Heart left ventricle (tissue), 16 donors: Measurements from ENCODE around the gene FMO4. TPM values are rescaled to one million over a fixed set of nuclear protein-coding genes. Genes with fewer than 3 reads are reported as not detected.
"Not testable (repeated sequence)": the region's sequence is repeated elsewhere in the genome, so short reads cannot be mapped to it uniquely, and the experiment has no call there.

Experiments
- ATAC-seq, 4 donors: fragments of 200-7000 bp; cut with Tn5 transposase; one replicate each; pipeline ENCODE4 v1.9.1; 2020 to 2022; ENCODE audit warnings: moderate library complexity in 4 of 4, mild to moderate bottlenecking in 3 of 4, moderate number of reproducible peaks in 1 of 4
- DNase-seq, 5 donors: peaks; one replicate each; pipeline ENCODE4 v3.0.0-alpha.2; 2020
- H3K27ac ChIP-seq, 12 donors: fragments of 200-600 bp; sonication (generic) in 4 of 12; one replicate each; pipeline versions ENCODE4 v1.5.0 to v1.8.0; 2016 to 2022; ENCODE audit warnings: mild to moderate bottlenecking in 2 of 12
- H3K27me3 ChIP-seq, 9 donors: fragments of 200-600 bp; sonication (generic) in 2 of 9; one replicate each; pipeline versions ENCODE4 v1.5.1 to v1.8.0; 2016 to 2022; ENCODE audit warnings: mild to moderate bottlenecking in 3 of 9
- H3K36me3 ChIP-seq, 9 donors: fragments of 200-600 bp; sonication (generic) in 2 of 9; one replicate each; pipeline versions ENCODE4 v1.5.0 to v1.8.0; 2018 to 2022; ENCODE audit warnings: mild to moderate bottlenecking in 2 of 9
- H3K4me1 ChIP-seq, 12 donors: fragments of 200-600 bp; sonication (generic) in 4 of 12; one replicate each; pipeline versions ENCODE4 v1.5.0 to v1.8.0; 2016 to 2022; ENCODE audit warnings: mild to moderate bottlenecking in 3 of 12
- H3K4me3 ChIP-seq, 12 donors: fragments of 200-600 bp; sonication (generic) in 4 of 12; one replicate each; pipeline versions ENCODE4 v1.5.0 to v1.8.0; 2017 to 2022; ENCODE audit warnings: mild to moderate bottlenecking in 9 of 12, moderate library complexity in 4 of 12
- H3K9me3 ChIP-seq, 12 donors: fragments of 200-600 bp; sonication (generic) in 4 of 12; one replicate each; pipeline versions ENCODE4 v1.5.0 to v1.8.0; 2016 to 2022; ENCODE audit warnings: mild to moderate bottlenecking in 1 of 12
- POLR2A ChIP-seq, 2 donors: fragments of 450-650 bp; IDR thresholded peaks; one replicate each; pipeline ENCODE4 v1.6.1; 2017; ENCODE audit warnings: antibody characterized with exemption in 2 of 2, mild to moderate bottlenecking in 2 of 2, moderate library complexity in 2 of 2
- WGBS, 4 donors: extraction: QIAGEN DNeasy Blood & Tissue Kit in 2 of 4; methylation state at CpG; one replicate each; pipeline versions ENCODE4 v1.1.5 to v1.1.7; 2013 to 2018; 5-methylcytosine and 5-hydroxymethylcytosine counted together
- intact Hi-C, 10 donors: fragments of 100-400 bp; cut with DNase I; formaldehyde crosslinking; loops; one replicate each; pipeline versions ENCODE4 v1.11.1 to v1.14.2; 2022
- polyA plus RNA-seq, 2 donors: library from polyadenylated mRNA; stranded (reverse); fragments of 200-250 nt; gene quantifications; one replicate each; pipeline ENCODE4 v1.2.3, GENCODE V29; 2013
- total RNA-seq, 9 donors: library from RNA; depleted of rRNA in 2 of 9; stranded (reverse); fragments of >200 nt in 2 of 9; fragmentation: NEBNext Ultra II Directional in 3 of 9; extraction: Animal tissue kit (Norgen Biotek cat#: 25700) in 3 of 9; gene quantifications; one replicate each; pipeline versions ENCODE4 v1.1.0 to v1.2.4, GENCODE V29; 2016 to 2023
- TF ChIP-seq, protein P1 (sequence below), 12 donors: fragments of 200-600 bp; sonication (generic) in 4 of 12; IDR thresholded peaks; one replicate each; pipeline versions ENCODE4 v1.5.0 to v1.8.0; 2018 to 2022; ENCODE audit warnings: antibody characterized with exemption in 12 of 12, mild to moderate bottlenecking in 5 of 12
- donor health status: ischemic (EF 13 %, LVEDD 7.1; RV severe dilation, severe dysfunction).
- donor health status: healthy with polysubstance abuse.
- donor health status: DM: no; HTN: yes; CAD: no.
- donor health status: DM: no; HTN: no; CAD: no.
- donor health status: ischemic (EF 25% LVEDD 6.9; RV normal size, moderate dysfunction).
- donor health status: ischemic (EF 25% LVEDD 5.7; RV mildly dilated, moderate dysfunction).
- donor health status: healthy.
- donor health status: DM: yes; HTN: yes; CAD: no.
- donor health status: ischemic (EF 35%, LVEDD 5.7; RV mildly dilated, moderate dysfunction).
- donor health status: nonischemic (EF 11% LVEDD 7.7; RV severe dilation, severe dysfunction).
- donor health status: DM: yes; HTN: yes; CAD: no.
- donor health status: PGD.
- donor health status: ischemic (EF 29% LVEDD 5.4; RV normal size, mild dysfunction).
- donor health status: nonischemic (EF 23%, LVEDD 6.1; RV moderate dilation, normal function).

FMO4 gene
- total and polyA plus RNA-seq, 11 donors, result 1.9 to 10.1 (median 4.9) TPM

DNA sequence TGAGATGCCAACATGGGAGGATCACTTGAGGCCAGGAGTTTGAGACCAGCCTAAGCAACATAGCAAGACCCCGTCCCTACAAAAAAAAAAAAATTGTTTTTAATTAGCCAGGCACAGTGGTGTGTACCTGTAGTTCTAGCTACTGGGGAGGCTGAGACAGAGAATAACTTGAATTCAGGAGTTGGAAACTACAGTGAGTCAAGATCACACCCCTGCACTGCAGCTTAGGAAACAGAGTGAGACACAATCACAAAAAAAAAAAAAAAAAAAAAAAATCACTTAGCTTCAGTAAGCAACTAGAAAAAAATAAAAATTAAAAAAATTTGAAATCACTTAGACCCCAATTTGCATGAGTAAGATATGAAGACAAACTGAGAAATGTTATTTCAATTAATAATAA lies 53.5 kb downstream of the FMO4 start:
- no peaks in the 10 kb centered on the region for H3K36me3 ChIP-seq
- no peak for TF ChIP-seq POLR2A (IDR thresholded peaks at IDR 0.05)
- TF ChIP-seq, protein P1, sequence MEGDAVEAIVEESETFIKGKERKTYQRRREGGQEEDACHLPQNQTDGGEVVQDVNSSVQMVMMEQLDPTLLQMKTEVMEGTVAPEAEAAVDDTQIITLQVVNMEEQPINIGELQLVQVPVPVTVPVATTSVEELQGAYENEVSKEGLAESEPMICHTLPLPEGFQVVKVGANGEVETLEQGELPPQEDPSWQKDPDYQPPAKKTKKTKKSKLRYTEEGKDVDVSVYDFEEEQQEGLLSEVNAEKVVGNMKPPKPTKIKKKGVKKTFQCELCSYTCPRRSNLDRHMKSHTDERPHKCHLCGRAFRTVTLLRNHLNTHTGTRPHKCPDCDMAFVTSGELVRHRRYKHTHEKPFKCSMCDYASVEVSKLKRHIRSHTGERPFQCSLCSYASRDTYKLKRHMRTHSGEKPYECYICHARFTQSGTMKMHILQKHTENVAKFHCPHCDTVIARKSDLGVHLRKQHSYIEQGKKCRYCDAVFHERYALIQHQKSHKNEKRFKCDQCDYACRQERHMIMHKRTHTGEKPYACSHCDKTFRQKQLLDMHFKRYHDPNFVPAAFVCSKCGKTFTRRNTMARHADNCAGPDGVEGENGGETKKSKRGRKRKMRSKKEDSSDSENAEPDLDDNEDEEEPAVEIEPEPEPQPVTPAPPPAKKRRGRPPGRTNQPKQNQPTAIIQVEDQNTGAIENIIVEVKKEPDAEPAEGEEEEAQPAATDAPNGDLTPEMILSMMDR (IDR thresholded peaks at IDR 0.05), result no peak
- H3K4me1 ChIP-seq, result peaks cover 0 to 15% (median 0%) of the 10 kb centered on the region in 12 donors
- intact Hi-C loops, result no loop called here
- H3K4me3 ChIP-seq, result no peak overlapping the region
- 85 to 96% (median 91%) methylated on average over 1 of the region's 1 CpG for WGBS, 4 donors
- ATAC-seq (no peak), DNase-seq (no peak)
- no peak overlapping the region for H3K27ac ChIP-seq
- H3K27me3 ChIP-seq, result no peaks in the 10 kb centered on the region
- peaks cover 0 to 9% (median 0%) of the 10 kb centered on the region in 12 donors for H3K9me3 ChIP-seq

DNA sequence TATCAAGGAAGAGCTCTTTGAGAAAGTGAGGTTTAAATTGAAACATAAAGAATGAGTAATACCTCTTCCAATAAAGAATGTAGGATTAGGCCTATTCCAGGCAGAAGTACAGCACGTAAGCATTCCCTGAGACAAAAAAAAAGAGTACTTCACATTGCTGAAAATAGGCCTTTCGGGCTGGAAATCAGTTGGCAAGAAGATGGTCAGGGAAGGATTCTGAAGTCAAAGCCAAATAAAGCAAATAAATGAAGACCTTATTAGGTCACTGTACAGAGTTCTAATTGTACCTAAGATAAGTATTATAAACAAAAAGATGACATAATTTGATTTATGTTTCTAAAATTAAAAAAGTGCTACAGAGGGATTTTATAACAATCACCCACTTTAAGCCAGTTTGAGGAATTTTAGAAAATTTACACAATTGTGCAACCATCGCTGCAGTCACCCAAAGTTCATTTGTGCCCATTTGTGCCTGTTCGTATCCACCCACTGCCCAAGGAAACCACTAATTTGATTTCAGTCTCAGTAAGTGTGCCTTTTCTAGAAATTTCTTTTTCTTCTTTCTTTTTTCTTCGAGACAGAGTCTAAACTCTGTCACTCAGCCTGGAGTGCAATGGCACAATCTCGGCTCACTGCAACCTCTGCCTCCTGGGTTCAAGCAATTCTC lies 58.6 kb downstream of the FMO4 start:
- Histone ChIP-seq H3K4me1 (peaks cover 0 to 7% (median 0%) of the 10 kb centered on the region in 12 donors), H3K27ac (peak overlapping the region in 5 of 12 donors; percentile 11 to 43 (median 28)), H3K36me3 (no peaks in the 10 kb centered on the region), H3K9me3 (no peaks in the 10 kb centered on the region), H3K27me3 (no peaks in the 10 kb centered on the region), H3K4me3 (no peak overlapping the region)
- ATAC-seq (no peak), DNase-seq (no peak)
- no peak for TF ChIP-seq POLR2A (IDR thresholded peaks at IDR 0.05)
- TF ChIP-seq, protein P1 (IDR thresholded peaks at IDR 0.05), result no peak
- intact Hi-C loops, result no loop called here
- WGBS, 4 donors, result 72 to 80% (median 78%) methylated on average over 6 of the region's 6 CpGs

DNA sequence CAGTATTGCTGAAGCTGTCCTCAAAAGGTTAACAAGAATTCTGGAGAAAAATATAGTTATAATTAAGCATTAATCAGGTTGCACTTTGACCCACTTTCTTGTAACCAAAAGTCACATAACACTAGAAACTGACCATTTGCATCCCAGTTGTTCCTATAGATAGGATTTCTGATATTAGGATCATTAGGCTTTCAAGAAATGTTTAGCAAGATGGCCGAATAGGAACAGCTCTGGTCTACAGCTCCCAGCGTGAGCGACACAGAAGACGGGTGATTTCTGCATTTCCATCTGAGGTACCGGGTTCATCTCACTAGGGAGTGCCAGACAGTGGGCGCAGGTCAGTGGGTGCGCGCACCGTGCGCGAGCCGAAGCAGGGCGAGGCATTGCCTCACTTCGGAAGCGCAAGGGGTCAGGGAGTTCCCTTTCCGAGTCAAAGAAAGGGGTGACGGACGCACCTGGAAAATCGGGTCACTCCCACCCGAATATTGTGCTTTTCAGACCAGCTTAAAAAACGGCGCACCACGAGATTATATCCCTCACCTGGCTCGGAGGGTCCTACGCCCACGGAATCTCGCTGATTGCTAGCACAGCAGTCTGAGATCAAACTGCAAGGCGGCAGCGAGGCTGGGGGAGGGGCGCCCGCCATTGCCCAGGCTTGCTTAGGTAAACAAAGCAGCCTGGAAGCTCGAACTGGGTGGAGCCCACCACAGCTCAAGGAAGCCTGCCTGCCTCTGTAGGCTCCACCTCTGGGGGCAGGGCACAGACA lies 59.6 kb downstream of the FMO4 start:
- intact Hi-C loops, H3K36me3 ChIP-seq, DNase-seq, H3K9me3 ChIP-seq, ATAC-seq, H3K27ac ChIP-seq, H3K4me1 ChIP-seq, H3K27me3 ChIP-seq, H3K4me3 ChIP-seq: not testable (repeated sequence)
- 80 to 92% (median 87%) methylated on average over 20 to 32 of the region's 32 CpGs for WGBS, 4 donors

DNA sequence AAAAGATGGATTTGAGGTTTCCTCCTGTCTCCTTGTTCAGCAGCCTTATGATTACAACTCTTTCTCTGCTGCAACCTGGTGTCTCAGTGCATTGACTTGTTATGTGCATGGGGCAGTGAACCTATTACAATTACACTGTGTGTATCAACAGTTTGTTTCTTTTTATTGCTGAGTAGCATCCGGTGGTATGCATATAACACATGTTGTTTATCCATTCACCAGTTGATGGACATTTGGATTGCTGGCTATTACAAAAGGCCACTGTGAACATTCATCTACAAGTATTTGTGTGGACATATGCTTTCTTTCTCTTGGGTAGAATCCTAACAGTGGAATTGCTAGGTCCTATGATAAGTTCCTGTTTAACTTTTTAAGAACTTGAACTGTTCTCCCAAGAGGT lies 65.9 kb downstream of the FMO4 start:
- no peak overlapping the region for H3K4me3 ChIP-seq
- no peak for TF ChIP-seq POLR2A (IDR thresholded peaks at IDR 0.05)
- TF ChIP-seq, protein P1 (IDR thresholded peaks at IDR 0.05), result no peak
- 57 to 73% (median 66%) methylated on average over 1 of the region's 1 CpG for WGBS, 4 donors

More for the DNA sequence above, 65.9 kb downstream of the FMO4 start:
- Histone ChIP-seq H3K27me3 (no peaks in the 10 kb centered on the region), H3K27ac (no peak overlapping the region), H3K36me3 (no peaks in the 10 kb centered on the region), H3K9me3 (no peaks in the 10 kb centered on the region), H3K4me1 (no peaks in the 10 kb centered on the region)
- intact Hi-C loops, result no loop called here
- no peak for DNase-seq
- ATAC-seq, result no peak
